SU-DHL-6 (cell line): ENCODE data around the gene GRIK5.
A peak's percentile ranks its signal among the peaks of the same experiment; 100 is the strongest.

Experiments used
- H2AFZ ChIP-seq: fragments of 200-600 bp; sonication (generic); 2 replicates; pipeline ENCODE4 v1.6.1; 2014; ENCODE audit warnings: low read depth, mild to moderate bottlenecking, moderate library complexity, mixed read lengths, antibody characterized with exemption, low read length; ENCODE audit not compliant: severe bottlenecking
- H3F3A ChIP-seq: fragments of 200-600 bp; shearing (Covaris generic); 2 replicates; pipeline ENCODE4 v1.6.0; 2016; ENCODE audit warnings: antibody characterized with exemption, mild to moderate bottlenecking; ENCODE audit not compliant: insufficient read depth
- H3K27ac ChIP-seq: fragments of 200-600 bp; sonication (generic); 2 replicates; pipeline ENCODE4 v1.5.1; 2016; ENCODE audit warnings: low read depth, mild to moderate bottlenecking, low read length, moderate library complexity, mixed read lengths
- H3K27me3 ChIP-seq: fragments of 200-600 bp; sonication (generic), shearing (Covaris generic); 2 replicates; pipeline ENCODE4 v1.6.0; 2014; ENCODE audit warnings: mild to moderate bottlenecking, low read length
- H3K36me3 ChIP-seq: fragments of 200-600 bp; sonication (generic); 2 replicates; pipeline ENCODE4 v1.6.1; 2014; ENCODE audit warnings: mild to moderate bottlenecking, low read length, mixed read lengths
- H3K4me2 ChIP-seq: fragments of 300-600, 200-600 bp; shearing (Covaris generic), sonication (generic); 2 replicates; pipeline ENCODE4 v1.6.0; 2014; ENCODE audit warnings: low read length, low read depth, mild to moderate bottlenecking; ENCODE audit not compliant: poor library complexity, severe bottlenecking
- H3K4me3 ChIP-seq: fragments of 200-600 bp; sonication (generic); 2 replicates; pipeline ENCODE4 v1.5.1; 2014; ENCODE audit warnings: antibody characterized with exemption, low read length, mild to moderate bottlenecking, mixed read lengths; ENCODE audit not compliant: insufficient read depth, poor library complexity, severe bottlenecking
- H3K79me2 ChIP-seq: fragments of 200-600 bp; sonication (generic); 2 replicates; pipeline ENCODE4 v1.6.1; 2014; ENCODE audit warnings: mild to moderate bottlenecking, low read length, moderate library complexity; ENCODE audit not compliant: insufficient read depth
- H3K9ac ChIP-seq: fragments of 200-600 bp; sonication (generic); 2 replicates; pipeline ENCODE4 v1.7.0; 2014; ENCODE audit warnings: mild to moderate bottlenecking, low read length
- H3K9me2 ChIP-seq: fragments of 200-600 bp; sonication (generic); replicated peaks from 2 replicates; pipeline ENCODE4 v1.6.1; 2014; ENCODE audit warnings: low read length; ENCODE audit not compliant: insufficient read depth
- H3K9me3 ChIP-seq: fragments of 200-600 bp; sonication (generic); 2 replicates; pipeline ENCODE4 v1.6.1; 2014; ENCODE audit warnings: low read length, mixed read lengths; ENCODE audit not compliant: insufficient read depth
- H4K20me1 ChIP-seq: fragments of 200-600 bp; sonication (generic); 2 replicates; pipeline ENCODE4 v1.6.1; 2014; ENCODE audit warnings: low read depth, mild to moderate bottlenecking, antibody characterized with exemption, low read length, moderate library complexity, mixed read lengths
- CTCF ChIP-seq: fragments of 200-600 bp; sonication (generic); IDR thresholded peaks from one replicate; pipeline ENCODE4 v1.5.1; 2017; ENCODE audit warnings: antibody characterized with exemption, mild to moderate bottlenecking, low read length, moderate library complexity; ENCODE audit not compliant: insufficient read depth, poor library complexity, severe bottlenecking
- EZH2phosphoT487 ChIP-seq: fragments of 200-600 bp; sonication (generic), shearing (Covaris generic); conservative IDR thresholded peaks from 2 replicates; pipeline ENCODE4 v1.6.1; 2018; ENCODE audit warnings: mild to moderate bottlenecking, antibody characterized with exemption, low read length, moderate library complexity, mixed read lengths

The GRIK5 gene

GRCh38 chr19:42078058-42078457 lies 8.1 kb upstream of the GRIK5 start:
- no peak overlapping the region for H2AFZ ChIP-seq
- no peaks in the 10 kb centered on the region for H3K36me3 ChIP-seq
- no peak overlapping the region for H3K4me3 ChIP-seq
- H3K27ac ChIP-seq = no peak overlapping the region
- no peaks in the 10 kb centered on the region for H3K9me3 ChIP-seq
- H3K9me2 ChIP-seq = no peaks in the 10 kb centered on the region
- no peaks in the 10 kb centered on the region for H3K27me3 ChIP-seq
- H3K9ac ChIP-seq = no peak overlapping the region
- H3F3A ChIP-seq = no peaks in the 10 kb centered on the region
- peaks cover 32% of the 10 kb centered on the region for H3K79me2 ChIP-seq
- TF ChIP-seq EZH2phosphoT487 (no peak), CTCF (no peak)
- H4K20me1 ChIP-seq = peaks cover 15% of the 10 kb centered on the region
- H3K4me2 ChIP-seq = no peak overlapping the region

GRCh38 chr19:42076380-42076944 lies 6.5 kb upstream of the GRIK5 start:
- Histone ChIP-seq H3K9ac (peak overlapping the region; percentile 80), H3K9me3 (no peaks in the 10 kb centered on the region), H3K27ac (peak overlapping the region; percentile 68), H3K36me3 (no peaks in the 10 kb centered on the region), H3K4me2 (peak overlapping the region; percentile 92), H3K4me3 (peak overlapping the region; percentile 92), H3K9me2 (no peaks in the 10 kb centered on the region), H3F3A (no peaks in the 10 kb centered on the region), H2AFZ (no peak overlapping the region), H4K20me1 (peaks cover 10% of the 10 kb centered on the region), H3K79me2 (peaks cover 32% of the 10 kb centered on the region), H3K27me3 (no peaks in the 10 kb centered on the region)
- TF ChIP-seq EZH2phosphoT487 = no peak

- TF ChIP-seq CTCF (no peak), EZH2phosphoT487 (no peak)
- Histone ChIP-seq H3K27ac (peak within 1 kb of the TSS; percentile 68), H3K4me3 (peak within 1 kb of the TSS; percentile 92), H3K79me2 (peaks cover 26% of the 10 kb centered on the region), H3K36me3 (no peaks in the 10 kb centered on the region), H3K9ac (peak within 1 kb of the TSS; percentile 80), H3F3A (no peaks in the 10 kb centered on the region), H3K27me3 (no peaks in the 10 kb centered on the region), H2AFZ (peak within 1 kb of the TSS; percentile 43), H3K4me2 (peak within 1 kb of the TSS; percentile 92), H3K9me3 (no peaks in the 10 kb centered on the region), H3K9me2 (no peaks in the 10 kb centered on the region), H4K20me1 (peaks cover 10% of the 10 kb centered on the region)
These were observed 5.8 kb upstream of the GRIK5 start, which contains the start of gene ZNF574 for GRCh38 chr19:42075616-42076379. Gene ZNF574 (plus strand): TSS chr19:42076166. CDS start chr19:42078607, 2,441 bp downstream.

- Histone ChIP-seq H3K36me3 (no peaks in the 10 kb centered on the region), H3K9me3 (no peaks in the 10 kb centered on the region), H3K4me2 (peak overlapping the region; percentile 65), H3K9ac (peak overlapping the region; percentile 75), H3K4me3 (peak overlapping the region; percentile 50), H3K79me2 (peaks cover 25% of the 10 kb centered on the region), H3K27me3 (no peaks in the 10 kb centered on the region), H2AFZ (peak overlapping the region; percentile 43), H3F3A (no peaks in the 10 kb centered on the region), H3K27ac (peak overlapping the region; percentile 60), H3K9me2 (no peaks in the 10 kb centered on the region), H4K20me1 (peaks cover 10% of the 10 kb centered on the region)
- no peak for TF ChIP-seq CTCF
- TF ChIP-seq EZH2phosphoT487 = no peak
These were observed 5.3 kb upstream of the GRIK5 start for GRCh38 chr19:42075364-42075615.
